HEK293 (cell line): Measurements from ENCODE around the gene ABHD16B.

Source experiments
- CTCF ChIA-PET: fragments of 350-600 bp; formaldehyde crosslinking; extraction: SDS; loops from one replicate; lab custom pipeline; 2021; ENCODE audit warnings: antibody characterized with exemption; lab: Yijun Ruan, JAX
- POLR2A ChIA-PET: fragments of 300-600 bp; formaldehyde crosslinking; extraction: SDS; loops from one replicate; lab custom pipeline; 2020; ENCODE audit warnings: antibody characterized with exemption, inconsistent platforms; lab: Yijun Ruan, JAX
- H3K27ac ChIP-seq: fragments of 200-500 bp; sonication (Bioruptor generic); 2 replicates; pipeline ENCODE4 v1.5.1; 2014; ENCODE audit warnings: low read depth, low read length, control low read depth, inconsistent platforms; ENCODE audit errors: extremely low read depth
- H3K36me3 ChIP-seq, 2 experiments: fragments of 200-500 bp in 1 of 2; sonication (Bioruptor generic) in 1 of 2; 1 replicate in 1 of 2; 2 replicates in 1 of 2; pipeline ENCODE4 v1.5.1; 2014 to 2017; ENCODE audit warnings: inconsistent platforms in 2 of 2, low read length in 2 of 2; ENCODE audit not compliant: control insufficient read depth in 2 of 2, insufficient read depth in 1 of 2
- H3K4me1 ChIP-seq: fragments of 200-500 bp; sonication (Bioruptor generic); 2 replicates; pipeline ENCODE4 v1.5.1; 2014; ENCODE audit warnings: mild to moderate bottlenecking, low read length, inconsistent platforms; ENCODE audit not compliant: control insufficient read depth, insufficient read depth
- H3K4me3 ChIP-seq: 2 replicates; pipeline ENCODE4 v1.5.1; 2011; ENCODE audit warnings: low read depth, mild to moderate bottlenecking, control low read depth, low read length, moderate library complexity
- H3K9me3 ChIP-seq: fragments of 200-500 bp; sonication (Bioruptor generic); 2 replicates; pipeline ENCODE4 v1.5.1; 2014; ENCODE audit warnings: low read depth, low read length, inconsistent platforms; ENCODE audit not compliant: control insufficient read depth, insufficient read depth
- IKZF3 ChIP-seq: fragments of 450-650 bp; IDR thresholded peaks from 2 replicates; pipeline ENCODE4 v1.5.0; 2018; ENCODE audit warnings: missing biosample characterization, mild to moderate bottlenecking, missing genetic modification characterization, moderate library complexity
- KLF10 ChIP-seq: fragments of 450-650 bp; IDR thresholded peaks from 2 replicates; pipeline ENCODE4 v1.5.1; 2018; ENCODE audit warnings: missing biosample characterization, mild to moderate bottlenecking, missing genetic modification characterization
- RBAK ChIP-seq: fragments of 450-650 bp; formaldehyde crosslinking; IDR thresholded peaks from 2 replicates; pipeline ENCODE4 v1.5.1; 2016; ENCODE audit warnings: missing biosample characterization, missing genetic modification characterization
- REPIN1 ChIP-seq: fragments of 450-650 bp; formaldehyde crosslinking; IDR thresholded peaks from 2 replicates; pipeline ENCODE4 v1.5.1; 2017; ENCODE audit warnings: missing biosample characterization, missing genetic modification characterization, low read depth
- ZBTB20 ChIP-seq: fragments of 450-650 bp; formaldehyde crosslinking; IDR thresholded peaks from 2 replicates; pipeline ENCODE4 v1.5.1; 2016; ENCODE audit warnings: missing biosample characterization, missing genetic modification characterization
- ZIC2 ChIP-seq: fragments of 450-650 bp; formaldehyde crosslinking; IDR thresholded peaks from 2 replicates; pipeline ENCODE4 v1.5.1; 2016; ENCODE audit warnings: missing biosample characterization, missing genetic modification characterization
- ZNF157 ChIP-seq: fragments of 450-650 bp; formaldehyde crosslinking; IDR thresholded peaks from 2 replicates; pipeline ENCODE4 v1.5.1; 2016; ENCODE audit warnings: missing biosample characterization, missing genetic modification characterization
- ZNF169 ChIP-seq: fragments of 450-650 bp; formaldehyde crosslinking; IDR thresholded peaks from 2 replicates; pipeline ENCODE4 v1.5.1; 2016; ENCODE audit warnings: missing biosample characterization, missing genetic modification characterization
- ZNF521 ChIP-seq: fragments of 450-650 bp; formaldehyde crosslinking; IDR thresholded peaks from 2 replicates; pipeline ENCODE4 v1.5.1; 2017; ENCODE audit warnings: missing biosample characterization, mild to moderate bottlenecking, missing genetic modification characterization
- ZNF560 ChIP-seq: fragments of 450-650 bp; formaldehyde crosslinking; IDR thresholded peaks from 2 replicates; pipeline ENCODE4 v1.5.1; 2017; ENCODE audit warnings: missing biosample characterization, missing genetic modification characterization, borderline replicate concordance
- ZNF610 ChIP-seq: fragments of 450-650 bp; formaldehyde crosslinking; IDR thresholded peaks from 2 replicates; pipeline ENCODE4 v1.5.1; 2016; ENCODE audit warnings: missing biosample characterization, missing genetic modification characterization, borderline replicate concordance
- ZNF670 ChIP-seq: fragments of 450-650 bp; formaldehyde crosslinking; IDR thresholded peaks from 2 replicates; pipeline ENCODE4 v1.5.1; 2016; ENCODE audit warnings: missing biosample characterization, missing genetic modification characterization, low read depth
- TF ChIP-seq, protein P1 (sequence below): fragments of 450-650 bp; formaldehyde crosslinking; IDR thresholded peaks from 2 replicates; pipeline ENCODE4 v1.5.1; 2016; ENCODE audit warnings: missing biosample characterization, missing genetic modification characterization
- TF ChIP-seq, protein P2 (sequence below): fragments of 450-650 bp; formaldehyde crosslinking; conservative IDR thresholded peaks from 2 replicates; pipeline ENCODE4 v1.5.1; 2016; ENCODE audit warnings: low read depth, missing biosample characterization, missing genetic modification characterization
- TF ChIP-seq, protein P3 (sequence below): sonication (generic); formaldehyde crosslinking; IDR thresholded peaks from 2 replicates; pipeline ENCODE4 v1.8.1; 2022; ENCODE audit warnings: mild to moderate bottlenecking, moderate library complexity, missing genetic modification reagents
- TF ChIP-seq, protein P4 (sequence below): fragments of 450-650 bp; formaldehyde crosslinking; IDR thresholded peaks from 2 replicates; pipeline ENCODE4 v1.5.1; 2016; ENCODE audit warnings: missing biosample characterization, missing genetic modification characterization

The ABHD16B gene

DNA sequence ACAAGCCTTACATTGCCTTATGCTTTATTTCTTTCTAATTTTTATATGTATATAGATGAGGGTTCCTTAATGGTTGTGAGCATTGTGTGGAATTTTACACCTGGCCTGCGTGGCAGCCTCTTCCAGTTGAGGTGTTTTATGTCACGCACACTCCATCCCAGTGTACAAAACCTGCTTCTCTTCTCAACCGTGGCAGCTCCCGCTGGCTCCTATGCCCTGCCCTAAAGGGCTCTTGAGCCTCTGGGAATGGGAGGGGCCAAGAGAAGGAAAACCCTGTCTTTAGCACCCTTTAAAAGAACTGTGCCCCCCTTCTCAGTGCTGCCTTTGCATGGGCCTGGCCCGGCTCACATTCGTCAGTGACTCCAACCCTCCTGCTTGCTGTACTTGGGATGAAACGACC, 29.3 kb downstream of the ABHD16B start:
- Histone ChIP-seq H3K36me3 (peaks cover 0 to 53% of the 10 kb centered on the region in 2 experiments; a peak in 1 of 3 replicates), H3K27ac (no peak overlapping the region), H3K4me1 (no peaks in the 10 kb centered on the region)
- ChIA-PET POLR2A (no interaction called here), CTCF (interaction anchor here (0.8 kb wide), 1 partner anchor 50 kb away, joined by 3 read pairs; no protein-coding TSS in a partner anchor)
- TF ChIP-seq IKZF3 (tag by site-specific recombination) = no peak
- TF ChIP-seq ZNF521 (tag by site-specific recombination) = no peak
- TF ChIP-seq REPIN1 (tag by site-specific recombination) = no peak
- TF ChIP-seq ZNF610 (tag by site-specific recombination) = no peak
- TF ChIP-seq, protein P1, sequence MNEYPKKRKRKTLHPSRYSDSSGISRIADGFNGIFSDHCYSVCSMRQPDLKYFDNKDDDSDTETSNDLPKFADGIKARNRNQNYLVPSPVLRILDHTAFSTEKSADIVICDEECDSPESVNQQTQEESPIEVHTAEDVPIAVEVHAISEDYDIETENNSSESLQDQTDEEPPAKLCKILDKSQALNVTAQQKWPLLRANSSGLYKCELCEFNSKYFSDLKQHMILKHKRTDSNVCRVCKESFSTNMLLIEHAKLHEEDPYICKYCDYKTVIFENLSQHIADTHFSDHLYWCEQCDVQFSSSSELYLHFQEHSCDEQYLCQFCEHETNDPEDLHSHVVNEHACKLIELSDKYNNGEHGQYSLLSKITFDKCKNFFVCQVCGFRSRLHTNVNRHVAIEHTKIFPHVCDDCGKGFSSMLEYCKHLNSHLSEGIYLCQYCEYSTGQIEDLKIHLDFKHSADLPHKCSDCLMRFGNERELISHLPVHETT (tag by site-specific recombination) = no peak
- TF ChIP-seq RBAK (tag by site-specific recombination) = no peak
- TF ChIP-seq, protein P2, sequence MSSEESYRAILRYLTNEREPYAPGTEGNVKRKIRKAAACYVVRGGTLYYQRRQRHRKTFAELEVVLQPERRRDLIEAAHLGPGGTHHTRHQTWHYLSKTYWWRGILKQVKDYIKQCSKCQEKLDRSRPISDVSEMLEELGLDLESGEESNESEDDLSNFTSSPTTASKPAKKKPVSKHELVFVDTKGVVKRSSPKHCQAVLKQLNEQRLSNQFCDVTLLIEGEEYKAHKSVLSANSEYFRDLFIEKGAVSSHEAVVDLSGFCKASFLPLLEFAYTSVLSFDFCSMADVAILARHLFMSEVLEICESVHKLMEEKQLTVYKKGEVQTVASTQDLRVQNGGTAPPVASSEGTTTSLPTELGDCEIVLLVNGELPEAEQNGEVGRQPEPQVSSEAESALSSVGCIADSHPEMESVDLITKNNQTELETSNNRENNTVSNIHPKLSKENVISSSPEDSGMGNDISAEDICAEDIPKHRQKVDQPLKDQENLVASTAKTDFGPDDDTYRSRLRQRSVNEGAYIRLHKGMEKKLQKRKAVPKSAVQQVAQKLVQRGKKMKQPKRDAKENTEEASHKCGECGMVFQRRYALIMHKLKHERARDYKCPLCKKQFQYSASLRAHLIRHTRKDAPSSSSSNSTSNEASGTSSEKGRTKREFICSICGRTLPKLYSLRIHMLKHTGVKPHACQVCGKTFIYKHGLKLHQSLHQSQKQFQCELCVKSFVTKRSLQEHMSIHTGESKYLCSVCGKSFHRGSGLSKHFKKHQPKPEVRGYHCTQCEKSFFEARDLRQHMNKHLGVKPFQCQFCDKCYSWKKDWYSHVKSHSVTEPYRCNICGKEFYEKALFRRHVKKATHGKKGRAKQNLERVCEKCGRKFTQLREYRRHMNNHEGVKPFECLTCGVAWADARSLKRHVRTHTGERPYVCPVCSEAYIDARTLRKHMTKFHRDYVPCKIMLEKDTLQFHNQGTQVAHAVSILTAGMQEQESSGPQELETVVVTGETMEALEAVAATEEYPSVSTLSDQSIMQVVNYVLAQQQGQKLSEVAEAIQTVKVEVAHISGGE (tag by site-specific recombination) = no peak
- TF ChIP-seq KLF10 (tag by site-specific recombination) = no peak
- TF ChIP-seq ZBTB20 (tag by site-specific recombination) = no peak
- no peak for TF ChIP-seq ZIC2 (tag by site-specific recombination)
- TF ChIP-seq ZNF670 (tag by site-specific recombination) = no peak
- TF ChIP-seq, protein P3, sequence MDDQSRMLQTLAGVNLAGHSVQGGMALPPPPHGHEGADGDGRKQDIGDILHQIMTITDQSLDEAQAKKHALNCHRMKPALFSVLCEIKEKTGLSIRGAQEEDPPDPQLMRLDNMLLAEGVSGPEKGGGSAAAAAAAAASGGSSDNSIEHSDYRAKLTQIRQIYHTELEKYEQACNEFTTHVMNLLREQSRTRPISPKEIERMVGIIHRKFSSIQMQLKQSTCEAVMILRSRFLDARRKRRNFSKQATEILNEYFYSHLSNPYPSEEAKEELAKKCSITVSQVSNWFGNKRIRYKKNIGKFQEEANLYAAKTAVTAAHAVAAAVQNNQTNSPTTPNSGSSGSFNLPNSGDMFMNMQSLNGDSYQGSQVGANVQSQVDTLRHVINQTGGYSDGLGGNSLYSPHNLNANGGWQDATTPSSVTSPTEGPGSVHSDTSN = no peak
- TF ChIP-seq ZNF169 (tag by site-specific recombination) = no peak
- no peak for TF ChIP-seq ZNF560 (tag by site-specific recombination)
- TF ChIP-seq ZNF157 (tag by site-specific recombination) = no peak
- TF ChIP-seq, protein P4, sequence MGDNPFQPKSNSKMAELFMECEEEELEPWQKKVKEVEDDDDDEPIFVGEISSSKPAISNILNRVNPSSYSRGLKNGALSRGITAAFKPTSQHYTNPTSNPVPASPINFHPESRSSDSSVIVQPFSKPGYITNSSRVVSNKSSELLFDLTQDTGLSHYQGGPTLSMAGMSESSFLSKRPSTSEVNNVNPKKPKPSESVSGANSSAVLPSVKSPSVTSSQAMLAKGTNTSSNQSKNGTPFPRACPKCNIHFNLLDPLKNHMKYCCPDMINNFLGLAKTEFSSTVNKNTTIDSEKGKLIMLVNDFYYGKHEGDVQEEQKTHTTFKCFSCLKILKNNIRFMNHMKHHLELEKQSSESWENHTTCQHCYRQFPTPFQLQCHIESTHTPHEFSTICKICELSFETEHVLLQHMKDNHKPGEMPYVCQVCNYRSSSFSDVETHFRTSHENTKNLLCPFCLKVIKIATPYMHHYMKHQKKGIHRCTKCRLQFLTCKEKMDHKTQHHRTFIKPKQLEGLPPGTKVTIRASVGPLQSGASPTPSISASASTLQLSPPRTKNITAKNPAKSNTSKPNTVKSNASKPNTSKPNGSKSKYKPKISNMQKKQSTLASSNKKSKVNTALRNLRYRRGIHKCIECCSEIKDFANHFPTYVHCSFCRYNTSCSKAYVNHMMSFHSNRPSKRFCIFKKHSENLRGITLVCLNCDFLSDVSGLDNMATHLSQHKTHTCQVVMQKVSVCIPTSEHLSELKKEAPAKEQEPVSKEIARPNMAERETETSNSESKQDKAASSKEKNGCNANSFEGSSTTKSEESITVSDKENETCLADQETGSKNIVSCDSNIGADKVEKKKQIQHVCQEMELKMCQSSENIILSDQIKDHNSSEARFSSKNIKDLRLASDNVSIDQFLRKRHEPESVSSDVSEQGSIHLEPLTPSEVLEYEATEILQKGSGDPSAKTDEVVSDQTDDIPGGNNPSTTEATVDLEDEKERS (tag by site-specific recombination) = no peak
- TF ChIP-seq, all 188 proteins: peak for 0
- Histone ChIP-seq H3K4me3 (no peak overlapping the region), H3K9me3 (no peaks in the 10 kb centered on the region)
